Measurements from ENCODE around the gene PSMD12. TPM values are rescaled to one million over a fixed set of nuclear protein-coding genes. Genes with fewer than 3 reads are reported as not detected.
"Not testable (repeated sequence)": the region's sequence is repeated elsewhere in the genome, so short reads cannot be mapped to it uniquely, and the experiment has no call there.

Gene PSMD12
- total and polyA plus RNA-seq, 9 of the 15 experiments (the other 6 are each of a cell fraction or from before 2014, with no cell fraction given), result 36.6 to 150 (median 65.5) TPM

DNA sequence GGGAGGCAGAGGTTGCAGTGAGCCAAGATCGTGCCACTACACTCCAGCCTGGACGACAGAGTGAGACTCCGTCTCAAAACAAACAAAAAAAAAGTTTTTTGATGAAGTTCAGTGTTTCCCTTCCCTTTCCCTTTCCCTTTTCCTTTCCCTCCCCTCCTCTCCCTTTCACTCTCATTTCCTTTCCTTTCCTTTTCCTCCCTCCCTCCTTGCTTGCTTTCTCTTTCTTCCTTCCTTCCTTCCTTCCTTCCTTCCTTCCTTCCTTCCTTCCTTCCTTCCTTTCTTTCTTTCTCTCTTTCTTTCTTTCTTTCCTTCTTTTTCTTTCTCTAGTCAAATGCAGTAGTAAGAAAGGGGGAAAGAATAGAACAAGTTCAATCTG is 42.1 kb upstream of the PSMD12 start:
- FAIRE-seq; BruUV-seq (replicated peaks); CTCF ChIA-PET (ENCODE audit: low intra/inter-chr PET ratio): not testable (repeated sequence)

DNA sequence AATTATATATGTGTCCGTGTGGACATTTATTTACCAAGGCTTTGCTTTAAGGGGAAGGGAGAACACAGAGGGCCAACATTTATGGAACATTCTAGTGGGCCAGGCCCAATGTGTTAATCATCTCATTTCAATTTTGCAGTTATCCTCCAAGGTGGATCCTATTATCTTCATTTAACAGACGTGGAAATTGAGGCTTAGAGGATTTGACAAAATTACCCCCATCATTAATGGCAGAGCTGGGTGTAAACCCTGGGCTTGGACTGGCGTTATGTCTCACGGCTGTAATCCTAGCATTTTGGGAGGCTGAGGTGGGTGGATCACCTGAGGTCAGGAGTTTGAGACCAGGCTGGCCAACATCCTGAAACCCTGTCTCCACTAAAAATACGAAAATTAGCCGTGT is 37.1 kb upstream of the PSMD12 start:
- no TSS peak for BruUV-seq (replicated peaks)
- no peak overlapping the region for H3K9ac ChIP-seq (ENCODE audit: insufficient read depth in 1 of 2, low read depth in 2 of 2, low read length in 2 of 2)
- H3K9me1 ChIP-seq (ENCODE audit: control insufficient read depth, insufficient read depth, low read length), result no peaks in the 10 kb centered on the region
- DNase-seq (ENCODE audit: extremely low read depth in 1 of 4, low spot score in 3 of 4) (no peak), ATAC-seq (no peak), FAIRE-seq (no peak)
- H3K27ac ChIP-seq (ENCODE audit: extremely low read depth, low read depth, low read length), result no peak overlapping the region
- ChIA-PET CTCF (ENCODE audit: low intra/inter-chr PET ratio) (no interaction called here), POLR2A (no interaction called here)
- H3K9me3 ChIP-seq (replicated peaks; ENCODE audit: control insufficient read depth, insufficient read depth, low read depth, low read length), result no peaks in the 10 kb centered on the region
- H3K4me1 ChIP-seq (replicated peaks in 1 of 2; ENCODE audit: control insufficient read depth in 2 of 2, insufficient read depth in 2 of 2, low read length in 2 of 2), result no peaks in the 10 kb centered on the region
- intact Hi-C loops (cut with micrococcal nuclease) (no loop called here), in situ Hi-C loops (cut with MboI) (no loop called here)
- no peaks in the 10 kb centered on the region for H3K79me2 ChIP-seq (ENCODE audit: control insufficient read depth, insufficient read depth, low read length)
- no peaks in the 10 kb centered on the region for H4K20me1 ChIP-seq (replicated peaks; ENCODE audit: control insufficient read depth, insufficient read depth, low read length)
- peaks cover 9 to 19% of the 10 kb centered on the region in 2 experiments for H3K27me3 ChIP-seq (ENCODE audit: control insufficient read depth in 2 of 2, insufficient read depth in 2 of 2, low read length in 2 of 2)
- H3K4me3 ChIP-seq, result no peak overlapping the region
- no peak overlapping the region for H3K4me2 ChIP-seq (ENCODE audit: insufficient read depth, low read length)
- H3K36me3 ChIP-seq (ENCODE audit: control insufficient read depth, insufficient read depth, low read length), result no peaks in the 10 kb centered on the region
- H2AFZ ChIP-seq (ENCODE audit: low read depth, low read length), result no peak overlapping the region
- WGBS (ENCODE audit: insufficient coverage, low coverage, missing lambda C conversion rate), result 4% methylated on average over 6 of the region's 6 CpGs
- TF ChIP-seq CCAR2 (IDR thresholded peaks at IDR 0.05; ENCODE audit: low read depth, low read length) (no peak), GTF2A2 (tag; IDR thresholded peaks at IDR 0.05) (no peak), ZNF780A (CRISPR knock-in tag; IDR thresholded peaks at IDR 0.05) (no peak), SMAD2 (IDR thresholded peaks at IDR 0.05; ENCODE audit: low read depth, low read length) (no peak), JUNB (CRISPR knock-in tag; conservative IDR thresholded peaks at IDR 0.05) (no peak), ZNF165 (CRISPR knock-in tag; IDR thresholded peaks at IDR 0.05; ENCODE audit: borderline replicate concordance) (no peak), JUND (IDR thresholded peaks at IDR 0.05; ENCODE audit: borderline replicate concordance, low read depth, low read length) (no peak), JUND (tag; IDR thresholded peaks at IDR 0.05; ENCODE audit: borderline replicate concordance, low read depth, low read length) (no peak), KHSRP (IDR thresholded peaks at IDR 0.05) (no peak)
- TF ChIP-seq, protein P1, sequence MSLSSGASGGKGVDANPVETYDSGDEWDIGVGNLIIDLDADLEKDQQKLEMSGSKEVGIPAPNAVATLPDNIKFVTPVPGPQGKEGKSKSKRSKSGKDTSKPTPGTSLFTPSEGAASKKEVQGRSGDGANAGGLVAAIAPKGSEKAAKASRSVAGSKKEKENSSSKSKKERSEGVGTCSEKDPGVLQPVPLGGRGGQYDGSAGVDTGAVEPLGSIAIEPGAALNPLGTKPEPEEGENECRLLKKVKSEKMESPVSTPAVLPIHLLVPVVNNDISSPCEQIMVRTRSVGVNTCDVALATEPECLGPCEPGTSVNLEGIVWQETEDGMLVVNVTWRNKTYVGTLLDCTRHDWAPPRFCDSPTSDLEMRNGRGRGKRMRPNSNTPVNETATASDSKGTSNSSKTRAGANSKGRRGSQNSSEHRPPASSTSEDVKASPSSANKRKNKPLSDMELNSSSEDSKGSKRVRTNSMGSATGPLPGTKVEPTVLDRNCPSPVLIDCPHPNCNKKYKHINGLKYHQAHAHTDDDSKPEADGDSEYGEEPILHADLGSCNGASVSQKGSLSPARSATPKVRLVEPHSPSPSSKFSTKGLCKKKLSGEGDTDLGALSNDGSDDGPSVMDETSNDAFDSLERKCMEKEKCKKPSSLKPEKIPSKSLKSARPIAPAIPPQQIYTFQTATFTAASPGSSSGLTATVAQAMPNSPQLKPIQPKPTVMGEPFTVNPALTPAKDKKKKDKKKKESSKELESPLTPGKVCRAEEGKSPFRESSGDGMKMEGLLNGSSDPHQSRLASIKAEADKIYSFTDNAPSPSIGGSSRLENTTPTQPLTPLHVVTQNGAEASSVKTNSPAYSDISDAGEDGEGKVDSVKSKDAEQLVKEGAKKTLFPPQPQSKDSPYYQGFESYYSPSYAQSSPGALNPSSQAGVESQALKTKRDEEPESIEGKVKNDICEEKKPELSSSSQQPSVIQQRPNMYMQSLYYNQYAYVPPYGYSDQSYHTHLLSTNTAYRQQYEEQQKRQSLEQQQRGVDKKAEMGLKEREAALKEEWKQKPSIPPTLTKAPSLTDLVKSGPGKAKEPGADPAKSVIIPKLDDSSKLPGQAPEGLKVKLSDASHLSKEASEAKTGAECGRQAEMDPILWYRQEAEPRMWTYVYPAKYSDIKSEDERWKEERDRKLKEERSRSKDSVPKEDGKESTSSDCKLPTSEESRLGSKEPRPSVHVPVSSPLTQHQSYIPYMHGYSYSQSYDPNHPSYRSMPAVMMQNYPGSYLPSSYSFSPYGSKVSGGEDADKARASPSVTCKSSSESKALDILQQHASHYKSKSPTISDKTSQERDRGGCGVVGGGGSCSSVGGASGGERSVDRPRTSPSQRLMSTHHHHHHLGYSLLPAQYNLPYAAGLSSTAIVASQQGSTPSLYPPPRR (CRISPR knock-in tag; IDR thresholded peaks at IDR 0.05; ENCODE audit: borderline replicate concordance), result no peak
- TF ChIP-seq, protein P2, sequence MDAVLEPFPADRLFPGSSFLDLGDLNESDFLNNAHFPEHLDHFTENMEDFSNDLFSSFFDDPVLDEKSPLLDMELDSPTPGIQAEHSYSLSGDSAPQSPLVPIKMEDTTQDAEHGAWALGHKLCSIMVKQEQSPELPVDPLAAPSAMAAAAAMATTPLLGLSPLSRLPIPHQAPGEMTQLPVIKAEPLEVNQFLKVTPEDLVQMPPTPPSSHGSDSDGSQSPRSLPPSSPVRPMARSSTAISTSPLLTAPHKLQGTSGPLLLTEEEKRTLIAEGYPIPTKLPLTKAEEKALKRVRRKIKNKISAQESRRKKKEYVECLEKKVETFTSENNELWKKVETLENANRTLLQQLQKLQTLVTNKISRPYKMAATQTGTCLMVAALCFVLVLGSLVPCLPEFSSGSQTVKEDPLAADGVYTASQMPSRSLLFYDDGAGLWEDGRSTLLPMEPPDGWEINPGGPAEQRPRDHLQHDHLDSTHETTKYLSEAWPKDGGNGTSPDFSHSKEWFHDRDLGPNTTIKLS (IDR thresholded peaks at IDR 0.05; ENCODE audit: borderline replicate concordance, low read depth), result no peak

More for the DNA sequence above, 42.1 kb upstream of the PSMD12 start:
- H3K4me1 ChIP-seq (replicated peaks in 1 of 2; ENCODE audit: control insufficient read depth in 2 of 2, insufficient read depth in 2 of 2, low read length in 2 of 2); H2AFZ ChIP-seq (ENCODE audit: low read depth, low read length); H3K36me3 ChIP-seq (ENCODE audit: control insufficient read depth, insufficient read depth, low read length); DNase-seq (ENCODE audit: extremely low read depth in 1 of 4, low spot score in 3 of 4); H3K27ac ChIP-seq (ENCODE audit: extremely low read depth, low read depth, low read length); intact Hi-C loops (cut with micrococcal nuclease); ATAC-seq; H3K79me2 ChIP-seq (ENCODE audit: control insufficient read depth, insufficient read depth, low read length); H3K4me2 ChIP-seq (ENCODE audit: insufficient read depth, low read length); H3K9me1 ChIP-seq (ENCODE audit: control insufficient read depth, insufficient read depth, low read length); in situ Hi-C loops (cut with MboI); H3K9ac ChIP-seq (ENCODE audit: insufficient read depth in 1 of 2, low read depth in 2 of 2, low read length in 2 of 2); H4K20me1 ChIP-seq (replicated peaks; ENCODE audit: control insufficient read depth, insufficient read depth, low read length); POLR2A ChIA-PET; H3K9me3 ChIP-seq (replicated peaks; ENCODE audit: control insufficient read depth, insufficient read depth, low read depth, low read length); H3K4me3 ChIP-seq: not testable (repeated sequence)
- peaks cover 6 to 25% of the 10 kb centered on the region in 2 experiments; a peak in 4 of 5 replicates for H3K27me3 ChIP-seq (ENCODE audit: control insufficient read depth in 2 of 2, insufficient read depth in 2 of 2, low read length in 2 of 2)
- WGBS (ENCODE audit: insufficient coverage, low coverage, missing lambda C conversion rate), result 9% methylated on average over 3 of the region's 3 CpGs

All from K562 (cell line).